ENCODE measurements around the gene CLDN4. TPM values are rescaled to one million over a fixed set of nuclear protein-coding genes. Genes with fewer than 3 reads are reported as not detected.
"Not testable (repeated sequence)": the region's sequence is repeated elsewhere in the genome, so short reads cannot be mapped to it uniquely, and the experiment has no call there.

CLDN4 gene
- total and polyA plus RNA-seq, 9 of the 15 experiments (the other 6 are each of a cell fraction or from before 2014, with no cell fraction given) = 0.05 to 0.60 (median 0.06) TPM; not detected in 3

DNA sequence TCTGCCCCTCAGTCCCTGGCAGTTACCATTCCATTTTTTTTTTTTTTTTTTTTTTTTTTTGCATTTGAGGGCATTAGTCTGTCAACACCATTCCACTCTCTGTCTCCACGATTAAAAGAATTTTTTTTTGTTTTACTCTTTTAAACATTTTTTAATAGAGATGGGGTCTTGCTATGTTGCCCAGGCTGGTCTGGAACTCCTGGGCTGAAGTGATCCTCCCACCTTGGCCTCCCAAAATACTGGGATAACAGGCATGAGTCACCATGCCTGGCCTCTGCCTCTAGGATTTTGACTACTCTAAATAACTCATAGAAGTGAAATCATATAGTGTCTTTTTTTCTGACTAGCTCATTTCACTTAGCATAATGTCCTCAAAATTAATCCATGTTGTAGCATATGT lies 44.2 kb upstream of the CLDN4 start (continued):
- no peak for TF ChIP-seq ELF2 (CRISPR knock-in tag; IDR thresholded peaks at IDR 0.05)
- no peak for TF ChIP-seq KAT8 (IDR thresholded peaks at IDR 0.05; ENCODE audit: low read depth)
- peak in 1 of 2 experiments; percentile 60; a peak in 1 of 4 replicates for TF ChIP-seq KDM1A (IDR thresholded peaks at IDR 0.05)
- no peak for TF ChIP-seq PHTF2 (CRISPR knock-in tag; IDR thresholded peaks at IDR 0.05)
- TF ChIP-seq TCFL5 (CRISPR knock-in tag; conservative IDR thresholded peaks at IDR 0.05) = no peak
- TF ChIP-seq ARID2 (IDR thresholded peaks at IDR 0.05) = no peak
- no peak for TF ChIP-seq PHB2 (IDR thresholded peaks at IDR 0.05; ENCODE audit: low read depth)
- TF ChIP-seq MCM5 (IDR thresholded peaks at IDR 0.05; ENCODE audit: low read depth) = no peak
- no peak for TF ChIP-seq CEBPB (tag; IDR thresholded peaks at IDR 0.05)
- TF ChIP-seq NEUROD1 (IDR thresholded peaks at IDR 0.05; ENCODE audit: borderline replicate concordance, low read depth, low read length, partially characterized antibody) = no peak

DNA sequence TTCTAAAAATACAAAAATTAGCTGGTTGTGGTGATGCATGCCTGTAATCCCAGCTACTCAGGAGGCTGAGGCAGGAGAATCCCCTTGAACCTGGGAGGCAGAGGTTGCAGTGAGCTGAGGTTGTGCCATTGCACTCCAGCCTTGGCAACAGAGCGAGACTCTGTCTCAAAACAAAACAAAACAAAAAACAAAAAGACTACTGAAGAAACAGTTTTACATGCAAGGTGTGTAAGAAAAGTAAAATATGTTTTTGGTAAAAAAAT lies 43.1 kb upstream of the CLDN4 start:
- WGBS (ENCODE audit: insufficient coverage, low coverage, missing lambda C conversion rate) = 93% methylated on average over 1 of the region's 1 CpG
- FAIRE-seq; H3K36me3 ChIP-seq (ENCODE audit: control insufficient read depth, insufficient read depth, low read length); CTCF ChIA-PET (ENCODE audit: low intra/inter-chr PET ratio); ATAC-seq; H3K79me2 ChIP-seq (ENCODE audit: control insufficient read depth, insufficient read depth, low read length); H3K27me3 ChIP-seq (ENCODE audit: control insufficient read depth in 2 of 2, insufficient read depth in 2 of 2, low read length in 2 of 2); BruUV-seq (replicated peaks); H3K9me3 ChIP-seq (replicated peaks; ENCODE audit: control insufficient read depth, insufficient read depth, low read depth, low read length); H4K20me1 ChIP-seq (replicated peaks; ENCODE audit: control insufficient read depth, insufficient read depth, low read length); H3K9me1 ChIP-seq (ENCODE audit: control insufficient read depth, insufficient read depth, low read length); DNase-seq (ENCODE audit: extremely low read depth in 1 of 4, low spot score in 3 of 4); in situ Hi-C loops (cut with MboI); intact Hi-C loops (cut with micrococcal nuclease); H3K4me3 ChIP-seq: not testable (repeated sequence)
- Histone ChIP-seq H2AFZ (ENCODE audit: low read depth, low read length) (peak overlapping the region; percentile 87), H3K27ac (ENCODE audit: extremely low read depth, low read depth, low read length) (peak overlapping the region; percentile 69; the same call in 1 of the 3 replicates), H3K4me2 (ENCODE audit: insufficient read depth, low read length) (peak overlapping the region; percentile 19; the same call in 1 of the 2 replicates), H3K9ac (ENCODE audit: insufficient read depth in 1 of 2, low read depth in 2 of 2, low read length in 2 of 2) (peak overlapping the region in 1 of 2 experiments; percentile 48; a peak in 1 of 4 replicates), H3K4me1 (replicated peaks in 1 of 2; ENCODE audit: control insufficient read depth in 2 of 2, insufficient read depth in 2 of 2, low read length in 2 of 2) (peaks cover 11 to 24% of the 10 kb centered on the region in 2 experiments; a peak in 4 of 5 replicates)
- POLR2A ChIA-PET = interaction anchor here (1.9 kb wide), 1 partner anchor 35 kb away, joined by 5 read pairs; no protein-coding TSS in a partner anchor
- TF ChIP-seq MTA1 (IDR thresholded peaks at IDR 0.05; ENCODE audit: borderline replicate concordance) (0 out of 2 replicates have a peak, but pooled peaks have one; percentile 9), HLTF (IDR thresholded peaks at IDR 0.05) (peak; percentile 60; the same call in 1 of the 2 replicates), ARID1B (IDR thresholded peaks at IDR 0.05) (0 out of 2 replicates have a peak, but pooled peaks have one; percentile 8), EHMT2 (IDR thresholded peaks at IDR 0.05) (0 out of 2 replicates have a peak, but pooled peaks have one; percentile 27), BCOR (IDR thresholded peaks at IDR 0.05) (0 out of 2 replicates have a peak, but pooled peaks have one; percentile 4), DNMT1 (IDR thresholded peaks at IDR 0.05) (0 out of 2 replicates have a peak, but pooled peaks have one; percentile 52), SMARCA5 (IDR thresholded peaks at IDR 0.05) (peak; percentile 25; the same call in 1 of the 2 replicates), CSDE1 (IDR thresholded peaks at IDR 0.05) (0 out of 4 replicates have a peak, but pooled peaks of 1 of the 2 experiments have one; percentile 51), ARNT (IDR thresholded peaks at IDR 0.05) (0 out of 4 replicates have a peak, but pooled peaks of 1 of the 2 experiments have one; percentile 37)
- TF ChIP-seq, protein P1, sequence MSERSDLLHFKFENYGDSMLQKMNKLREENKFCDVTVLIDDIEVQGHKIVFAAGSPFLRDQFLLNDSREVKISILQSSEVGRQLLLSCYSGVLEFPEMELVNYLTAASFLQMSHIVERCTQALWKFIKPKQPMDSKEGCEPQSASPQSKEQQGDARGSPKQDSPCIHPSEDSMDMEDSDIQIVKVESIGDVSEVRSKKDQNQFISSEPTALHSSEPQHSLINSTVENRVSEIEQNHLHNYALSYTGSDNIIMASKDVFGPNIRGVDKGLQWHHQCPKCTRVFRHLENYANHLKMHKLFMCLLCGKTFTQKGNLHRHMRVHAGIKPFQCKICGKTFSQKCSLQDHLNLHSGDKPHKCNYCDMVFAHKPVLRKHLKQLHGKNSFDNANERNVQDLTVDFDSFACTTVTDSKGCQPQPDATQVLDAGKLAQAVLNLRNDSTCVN (CRISPR knock-in tag; IDR thresholded peaks at IDR 0.05) = 0 out of 2 replicates have a peak, but pooled peaks have one; percentile 40
- TF ChIP-seq, protein P2, sequence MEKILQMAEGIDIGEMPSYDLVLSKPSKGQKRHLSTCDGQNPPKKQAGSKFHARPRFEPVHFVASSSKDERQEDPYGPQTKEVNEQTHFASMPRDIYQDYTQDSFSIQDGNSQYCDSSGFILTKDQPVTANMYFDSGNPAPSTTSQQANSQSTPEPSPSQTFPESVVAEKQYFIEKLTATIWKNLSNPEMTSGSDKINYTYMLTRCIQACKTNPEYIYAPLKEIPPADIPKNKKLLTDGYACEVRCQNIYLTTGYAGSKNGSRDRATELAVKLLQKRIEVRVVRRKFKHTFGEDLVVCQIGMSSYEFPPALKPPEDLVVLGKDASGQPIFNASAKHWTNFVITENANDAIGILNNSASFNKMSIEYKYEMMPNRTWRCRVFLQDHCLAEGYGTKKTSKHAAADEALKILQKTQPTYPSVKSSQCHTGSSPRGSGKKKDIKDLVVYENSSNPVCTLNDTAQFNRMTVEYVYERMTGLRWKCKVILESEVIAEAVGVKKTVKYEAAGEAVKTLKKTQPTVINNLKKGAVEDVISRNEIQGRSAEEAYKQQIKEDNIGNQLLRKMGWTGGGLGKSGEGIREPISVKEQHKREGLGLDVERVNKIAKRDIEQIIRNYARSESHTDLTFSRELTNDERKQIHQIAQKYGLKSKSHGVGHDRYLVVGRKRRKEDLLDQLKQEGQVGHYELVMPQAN (IDR thresholded peaks at IDR 0.05; ENCODE audit: borderline replicate concordance) = peak; percentile 42
- TF ChIP-seq, protein P3, sequence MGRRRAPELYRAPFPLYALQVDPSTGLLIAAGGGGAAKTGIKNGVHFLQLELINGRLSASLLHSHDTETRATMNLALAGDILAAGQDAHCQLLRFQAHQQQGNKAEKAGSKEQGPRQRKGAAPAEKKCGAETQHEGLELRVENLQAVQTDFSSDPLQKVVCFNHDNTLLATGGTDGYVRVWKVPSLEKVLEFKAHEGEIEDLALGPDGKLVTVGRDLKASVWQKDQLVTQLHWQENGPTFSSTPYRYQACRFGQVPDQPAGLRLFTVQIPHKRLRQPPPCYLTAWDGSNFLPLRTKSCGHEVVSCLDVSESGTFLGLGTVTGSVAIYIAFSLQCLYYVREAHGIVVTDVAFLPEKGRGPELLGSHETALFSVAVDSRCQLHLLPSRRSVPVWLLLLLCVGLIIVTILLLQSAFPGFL (CRISPR knock-in tag; IDR thresholded peaks at IDR 0.05) = 0 out of 2 replicates have a peak, but pooled peaks have one; percentile 49

Data from K562 (cell line).